GM18951 (cell line): ENCODE results near the gene PAX8.

Experiments
- POLR2A ChIP-seq: IDR thresholded peaks from 4 replicates; pipeline ENCODE4 v1.6.1; 2011; ENCODE audit warnings: mild to moderate bottlenecking; ENCODE audit not compliant: insufficient read length, insufficient read depth; ENCODE audit errors: extremely low read depth
- in situ Hi-C: fragments of 300-500 bp; cut with MboI; formaldehyde crosslinking; loops from one replicate; pipeline ENCODE4 v1.12.0; 2022; ENCODE audit warnings: low sequenced_read_pairs, mixed read lengths, inconsistent platforms; ENCODE audit not compliant: unreplicated experiment

PAX8 gene

GRCh38 chr2:113172721-113173541 is 105.8 kb downstream of the PAX8 start:
- in situ Hi-C loops: no loop called here
- no peak for TF ChIP-seq POLR2A

GRCh38 chr2:113171334-113172075 is 107.2 kb downstream of the PAX8 start:
- TF ChIP-seq POLR2A: no peak
- in situ Hi-C loops: no loop called here

DNA sequence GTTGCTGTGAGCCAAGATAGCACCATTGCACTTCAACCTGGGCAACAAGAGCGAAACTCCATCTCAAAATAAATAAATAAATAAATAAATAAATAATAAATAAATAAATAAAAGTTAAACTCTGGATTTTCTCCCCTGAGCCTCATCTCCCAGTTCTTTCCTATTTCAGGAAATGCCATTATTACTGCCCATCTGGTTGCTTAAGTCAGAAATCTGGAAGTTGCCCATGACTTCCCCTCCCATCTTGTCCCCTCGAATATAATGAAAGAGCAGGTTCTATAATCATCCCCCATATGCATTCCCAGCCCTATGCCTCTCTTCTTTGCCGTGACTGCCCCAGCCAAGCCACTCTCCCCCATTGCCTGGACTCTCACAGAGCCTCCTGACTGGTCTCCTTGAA is 109.1 kb downstream of the PAX8 start:
- TF ChIP-seq POLR2A: no peak
- in situ Hi-C loops: no loop called here

GRCh38 chr2:113169002-113169530 is 109.7 kb downstream of the PAX8 start:
- no peak for TF ChIP-seq POLR2A
- in situ Hi-C loops: no loop called here

GRCh38 chr2:113167962-113168340 is 110.8 kb downstream of the PAX8 start:
- in situ Hi-C loops: no loop called here
- TF ChIP-seq POLR2A: no peak

DNA sequence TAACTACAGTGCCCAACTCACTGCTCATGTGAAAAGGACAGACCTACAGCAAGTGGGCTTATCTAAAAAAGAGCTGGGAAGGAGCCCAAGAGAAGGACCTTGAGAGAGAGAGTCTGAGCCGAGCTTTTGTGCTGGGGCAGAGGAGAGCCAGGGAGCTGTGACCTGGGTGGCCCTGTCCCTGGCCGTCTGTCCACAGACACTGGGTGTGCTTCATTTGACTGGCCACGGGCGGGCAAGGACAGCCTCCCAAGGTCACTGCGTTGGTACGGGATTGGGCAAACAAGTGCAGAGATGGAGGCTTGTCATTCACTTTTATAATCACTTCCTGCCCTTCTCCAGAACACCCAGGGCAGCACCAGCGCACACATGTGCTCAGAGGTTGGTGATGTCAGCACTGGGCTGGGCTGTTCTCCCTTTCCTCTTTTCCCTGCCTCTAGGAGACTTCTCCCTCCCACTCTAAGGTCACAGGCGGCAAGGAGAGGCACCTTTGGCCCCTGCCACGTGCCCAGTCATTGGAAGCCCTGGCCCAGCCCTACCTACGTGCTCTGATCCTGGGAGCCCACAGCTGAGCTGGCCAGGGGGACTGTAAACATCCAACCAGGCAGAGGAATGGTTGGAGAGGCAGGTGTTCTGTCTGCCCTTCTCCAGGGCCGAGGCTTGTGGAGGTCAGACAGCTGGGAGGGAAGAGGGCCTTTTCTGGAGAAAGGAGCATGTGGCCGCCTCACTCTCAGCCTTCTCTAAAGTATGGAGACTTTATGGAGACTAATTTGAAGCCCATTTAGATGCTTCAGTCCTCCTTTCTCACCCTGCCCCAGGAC is 111.4 kb downstream of the PAX8 start:
- in situ Hi-C loops: no loop called here
- TF ChIP-seq POLR2A: no peak

DNA sequence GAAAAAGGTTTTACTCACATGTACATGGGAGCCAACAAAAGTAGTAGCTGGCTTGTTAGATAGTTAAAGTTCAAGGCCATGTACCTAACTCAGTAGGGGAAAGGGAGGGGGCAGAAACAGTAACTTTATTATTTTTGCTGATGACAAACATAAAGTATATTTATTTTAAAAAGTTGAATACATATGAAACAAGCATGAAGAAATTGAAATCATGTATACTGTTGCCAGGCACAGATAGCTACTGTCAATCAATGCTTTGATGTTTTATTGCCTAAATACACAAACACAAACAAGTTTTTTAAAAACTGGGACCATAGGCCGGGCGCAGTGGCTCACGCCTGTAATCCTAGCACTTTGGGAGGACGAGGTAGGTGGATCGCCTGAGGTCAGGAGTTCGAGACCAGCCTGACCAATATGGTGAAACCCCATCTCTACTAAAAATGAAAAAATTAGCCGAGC is 112.5 kb downstream of the PAX8 start:
- in situ Hi-C loops: no loop called here
- TF ChIP-seq POLR2A: no peak
